GM13977 (cell line): ENCODE data around the gene TRIAP1.
"Not testable (repeated sequence)": the region's sequence is repeated elsewhere in the genome, so short reads cannot be mapped to it uniquely, and the experiment has no call there.

Experiments
- DNase-seq: peaks from one replicate; pipeline ENCODE4 v3.0.0; 2012; ENCODE audit warnings: low spot score
- in situ Hi-C: fragments of 300-500 bp; cut with MboI; formaldehyde crosslinking; loops from one replicate; pipeline ENCODE4 v1.12.0; 2022; ENCODE audit warnings: low sequenced_read_pairs, low pct_unique_long_range_greater_than_20kb, mixed read lengths, inconsistent platforms; ENCODE audit not compliant: unreplicated experiment
- TF ChIP-seq, protein P1 (sequence below): IDR thresholded peaks from 2 replicates; pipeline ENCODE4 v1.5.1; 2012; ENCODE audit warnings: mild to moderate bottlenecking, control low read depth; ENCODE audit not compliant: insufficient read depth; ENCODE audit errors: extremely low read depth, missing control alignments

The TRIAP1 gene

DNA sequence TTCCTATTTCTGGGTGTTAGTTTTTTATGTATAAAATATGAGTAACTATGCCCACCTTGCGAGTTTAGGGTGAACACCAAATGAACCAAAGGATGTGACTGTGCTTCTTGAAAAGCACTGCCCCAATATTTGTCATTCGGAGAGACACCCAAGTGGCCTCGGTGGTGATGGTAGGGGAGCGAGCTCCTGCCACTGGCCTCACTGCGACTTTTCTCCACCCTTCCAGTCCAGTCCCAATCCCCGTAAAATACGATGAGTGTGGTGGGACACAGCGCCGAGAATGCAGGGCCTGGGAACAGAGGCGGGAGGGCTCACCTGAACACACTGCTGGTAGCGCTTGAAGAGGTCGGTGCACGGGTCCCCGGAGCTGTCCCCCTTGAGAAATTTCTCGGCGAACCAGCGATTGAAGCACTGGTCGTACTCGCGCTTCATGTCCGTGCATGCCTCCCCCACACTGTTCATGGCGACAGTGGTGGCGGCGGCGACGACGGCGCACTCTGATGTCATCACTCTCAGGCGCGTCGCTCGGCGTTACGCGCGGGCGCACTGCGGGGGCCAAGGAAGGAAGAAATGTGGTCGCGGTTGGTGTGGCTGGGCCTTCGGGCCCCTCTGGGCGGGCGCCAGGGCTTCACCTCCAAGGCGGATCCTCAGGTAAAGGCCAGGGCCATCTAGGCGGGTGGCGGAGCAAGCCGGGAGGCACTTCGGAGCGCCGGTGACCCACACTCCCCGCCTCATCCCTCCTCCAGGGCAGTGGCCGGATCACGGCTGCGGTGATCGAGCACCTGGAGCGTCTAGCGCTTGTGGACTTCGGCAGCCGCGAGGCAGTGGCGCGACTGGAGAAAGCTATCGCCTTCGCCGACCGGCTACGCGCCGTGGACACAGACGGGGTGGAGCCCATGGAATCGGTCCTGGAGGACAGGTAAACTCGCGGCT, at the start of gene TRIAP1, which contains the start of gene GATC:
Gene TRIAP1, minus strand, starts transcription at position 474 of the 933 bp plus-strand sequence. Its CDS starts 12 bp downstream, at position 462.
Gene GATC, plus strand, starts transcription at position 534 of the 933 bp plus-strand sequence. Its CDS starts 37 bp downstream, at position 571.
- TF ChIP-seq, protein P1, sequence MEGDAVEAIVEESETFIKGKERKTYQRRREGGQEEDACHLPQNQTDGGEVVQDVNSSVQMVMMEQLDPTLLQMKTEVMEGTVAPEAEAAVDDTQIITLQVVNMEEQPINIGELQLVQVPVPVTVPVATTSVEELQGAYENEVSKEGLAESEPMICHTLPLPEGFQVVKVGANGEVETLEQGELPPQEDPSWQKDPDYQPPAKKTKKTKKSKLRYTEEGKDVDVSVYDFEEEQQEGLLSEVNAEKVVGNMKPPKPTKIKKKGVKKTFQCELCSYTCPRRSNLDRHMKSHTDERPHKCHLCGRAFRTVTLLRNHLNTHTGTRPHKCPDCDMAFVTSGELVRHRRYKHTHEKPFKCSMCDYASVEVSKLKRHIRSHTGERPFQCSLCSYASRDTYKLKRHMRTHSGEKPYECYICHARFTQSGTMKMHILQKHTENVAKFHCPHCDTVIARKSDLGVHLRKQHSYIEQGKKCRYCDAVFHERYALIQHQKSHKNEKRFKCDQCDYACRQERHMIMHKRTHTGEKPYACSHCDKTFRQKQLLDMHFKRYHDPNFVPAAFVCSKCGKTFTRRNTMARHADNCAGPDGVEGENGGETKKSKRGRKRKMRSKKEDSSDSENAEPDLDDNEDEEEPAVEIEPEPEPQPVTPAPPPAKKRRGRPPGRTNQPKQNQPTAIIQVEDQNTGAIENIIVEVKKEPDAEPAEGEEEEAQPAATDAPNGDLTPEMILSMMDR: no peak
- peak; percentile 84 for DNase-seq
- in situ Hi-C loops: no loop called here

DNA sequence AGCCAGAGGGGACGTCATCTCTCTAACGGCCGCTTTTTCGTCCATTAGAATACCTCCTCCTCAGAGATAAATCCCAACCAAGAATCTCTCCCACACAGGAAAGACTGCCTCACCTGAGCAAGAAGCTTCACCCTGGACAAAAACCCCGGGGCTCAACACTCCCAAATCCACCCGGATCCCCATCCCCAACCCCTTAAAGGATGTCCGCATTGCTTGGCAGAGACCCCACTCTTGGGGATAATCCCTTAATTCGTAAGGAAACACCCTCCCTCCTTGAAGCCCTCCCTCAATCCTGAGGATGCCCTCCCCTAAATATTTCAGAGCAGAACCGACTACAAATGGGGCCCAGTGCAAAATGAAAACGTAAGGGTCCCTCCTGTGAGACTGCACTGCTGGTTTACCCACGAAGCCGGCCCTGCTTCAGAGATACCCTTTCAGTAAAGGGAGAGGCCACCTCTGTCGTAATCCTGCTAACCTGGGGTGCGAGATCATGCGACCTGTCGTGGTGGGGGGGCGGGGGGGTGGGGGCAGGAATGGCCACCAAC, 49.1 kb upstream of the TRIAP1 start:
- TF ChIP-seq, protein P1: no peak
- in situ Hi-C loops: no loop called here
- no peak for DNase-seq

DNA sequence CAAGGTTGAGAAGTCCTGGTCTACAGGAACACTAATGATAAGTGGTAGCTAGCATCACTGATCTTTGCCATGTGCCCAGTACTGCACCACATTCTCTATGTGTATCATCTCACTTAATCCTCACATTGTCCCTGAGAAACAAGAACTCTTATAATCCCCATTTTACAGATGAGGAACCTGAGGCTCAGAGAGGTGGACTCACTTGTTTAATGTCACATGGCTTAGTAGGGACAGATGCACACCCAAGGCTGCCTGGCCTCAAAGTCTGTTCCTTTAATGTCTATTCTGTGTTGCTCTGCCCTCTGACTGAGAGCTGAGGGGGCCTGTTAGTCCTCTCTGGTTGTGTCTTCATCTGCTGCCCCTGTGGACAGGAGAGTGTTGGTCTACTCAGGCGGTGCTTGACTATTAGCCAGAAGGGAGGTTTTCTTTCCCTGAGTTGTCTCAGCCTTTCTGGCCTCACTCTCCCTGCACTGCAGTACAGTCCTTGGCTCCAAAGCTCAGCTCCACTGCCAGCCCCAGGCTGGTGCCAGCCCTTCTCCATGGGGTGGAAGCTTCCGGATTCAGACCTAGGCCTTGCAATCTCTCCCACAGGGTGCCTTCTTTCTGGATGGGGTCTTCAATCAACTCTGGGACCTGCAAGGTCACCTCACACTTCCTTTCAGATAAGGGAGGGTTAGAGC, 44.8 kb upstream of the TRIAP1 start:
- no peak for DNase-seq
- in situ Hi-C loops: no loop called here
- TF ChIP-seq, protein P1: no peak

DNA sequence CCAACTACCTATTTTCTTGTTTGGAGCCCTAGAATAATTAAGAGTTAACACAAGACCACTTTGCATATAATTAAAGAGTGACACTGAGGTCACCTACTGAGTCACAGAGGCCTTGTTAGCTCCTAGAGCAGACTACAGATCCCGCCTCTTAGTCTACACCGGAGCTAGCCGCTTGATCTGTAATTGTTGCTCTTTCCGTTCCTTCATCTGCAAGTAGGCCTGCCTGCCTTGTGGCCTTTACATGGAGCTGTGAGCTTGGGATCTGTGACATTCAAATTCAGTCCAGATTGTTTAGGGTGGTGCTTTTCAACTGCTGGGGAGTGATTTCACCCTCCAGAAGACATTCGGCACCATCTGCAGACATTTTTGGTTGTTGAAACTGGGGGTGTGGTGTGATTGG, 44.1 kb upstream of the TRIAP1 start:
- in situ Hi-C loops: no loop called here
- TF ChIP-seq, protein P1: no peak
- no peak for DNase-seq

DNA sequence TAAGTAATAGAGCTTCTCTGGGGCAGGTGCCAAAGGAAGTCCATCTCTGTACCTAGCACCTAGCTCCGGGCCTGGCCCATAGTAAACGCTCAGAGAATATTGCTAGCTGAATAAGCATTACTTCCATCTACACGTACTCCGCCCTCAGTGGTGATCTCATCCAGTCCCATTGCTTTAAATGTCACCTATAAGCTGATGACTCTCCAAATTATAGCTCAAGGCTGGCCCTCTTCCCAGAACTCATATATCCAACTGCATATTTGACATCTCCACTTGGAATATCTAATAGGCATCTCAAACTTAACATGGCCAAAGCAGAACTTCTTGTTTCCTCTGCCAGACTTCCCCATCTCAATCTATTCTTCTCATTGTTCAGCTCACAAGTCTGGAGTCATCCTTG, 42.8 kb upstream of the TRIAP1 start:
- in situ Hi-C loops: no loop called here
- TF ChIP-seq, protein P1: no peak
- DNase-seq: no peak

DNA sequence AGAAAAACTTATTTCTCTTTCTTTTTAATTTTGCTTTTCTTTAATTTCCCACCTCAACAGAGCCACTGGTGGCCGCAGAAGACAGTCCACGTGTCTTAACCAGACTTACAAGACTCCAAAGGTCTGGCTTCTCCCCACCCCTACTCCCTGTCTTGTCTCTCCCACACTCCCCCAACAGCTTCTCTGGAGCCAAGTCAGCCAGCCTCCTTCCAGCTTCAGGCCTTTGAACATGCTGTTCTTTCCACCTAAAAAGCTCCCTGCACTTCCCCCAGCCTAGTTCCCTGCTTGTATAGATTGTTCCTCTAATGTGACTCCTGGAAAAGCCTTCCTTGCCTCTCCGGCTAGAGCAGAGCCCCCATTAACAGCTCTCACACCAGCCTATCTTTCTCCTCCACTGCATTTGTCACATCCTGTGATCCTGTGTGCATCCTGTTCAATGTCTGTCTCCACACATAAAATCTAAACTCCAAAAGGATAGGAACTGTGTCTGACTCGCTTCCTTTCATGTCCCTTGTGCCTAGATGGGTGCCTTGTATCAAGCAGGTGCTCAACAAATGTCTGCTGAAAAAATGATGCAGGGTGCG, 42.0 kb upstream of the TRIAP1 start:
- no peak for DNase-seq
- in situ Hi-C loops: no loop called here
- TF ChIP-seq, protein P1: no peak

DNA sequence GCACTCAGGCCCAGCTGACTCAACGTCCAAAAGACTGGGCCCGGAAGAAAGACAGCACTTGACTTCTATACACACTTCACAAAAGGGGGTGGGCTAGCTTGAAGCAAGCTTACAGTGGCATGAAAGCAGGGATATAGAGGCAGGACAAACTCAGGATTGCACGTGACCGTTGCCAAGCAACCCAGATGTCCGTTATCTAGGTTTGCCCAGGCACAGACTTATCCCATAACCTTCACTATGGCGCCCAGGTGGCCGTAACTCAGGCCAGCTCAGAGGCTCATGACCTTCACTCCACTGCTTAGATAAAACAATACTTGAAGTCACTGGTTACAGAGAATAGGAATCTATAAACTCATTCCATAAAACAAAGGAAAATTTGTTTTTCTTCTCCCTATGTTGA, 41.4 kb upstream of the TRIAP1 start:
- DNase-seq, in situ Hi-C loops: not testable (repeated sequence)
